Panc1 (cell line): Measurements from ENCODE around the gene TSPAN31. TPM values are rescaled to one million over a fixed set of nuclear protein-coding genes. Genes with fewer than 3 reads are reported as not detected.

ENCODE experiments used
- ATAC-seq: fragments of 200-7000 bp; cut with Tn5 transposase; 2 replicates; pipeline ENCODE4 v1.9.1; 2020; ENCODE audit warnings: mild to moderate bottlenecking, moderate library complexity
- BruUV-seq: library from RNA; stranded (reverse); fragments of 400-500 nt; replicated peaks from 2 replicates; lab custom pipeline; 2021; lab: Mats Ljungman, UMichigan
- CTCF ChIA-PET: fragments of 300-600 bp; sonication (Branson Sonifier 250); formaldehyde crosslinking; loops from one replicate; lab custom pipeline; 2022; ENCODE audit warnings: antibody characterized with exemption; lab: Charles Lee
- POLR2A ChIA-PET: fragments of 300-600 bp; sonication (Branson Sonifier 250); formaldehyde crosslinking; loops from one replicate; lab custom pipeline; 2022; ENCODE audit warnings: antibody characterized with exemption; lab: Charles Lee
- DNase-seq: peaks from one replicate; pipeline ENCODE4 v3.0.0-alpha.2; 2010; ENCODE audit warnings: low read depth, low spot score
- H3K27ac ChIP-seq: 2 replicates; pipeline ENCODE4 v1.5.1; 2011; ENCODE audit warnings: mild to moderate bottlenecking, low read length, inconsistent platforms
- H3K27me3 ChIP-seq: fragments of 200-500 bp; sonication (Bioruptor generic); 2 replicates; pipeline ENCODE4 v1.6.0; 2014; ENCODE audit warnings: low read length, inconsistent platforms; ENCODE audit not compliant: control insufficient read depth, insufficient read depth
- H3K36me3 ChIP-seq: fragments of 200-500 bp; sonication (Bioruptor generic); 2 replicates; pipeline ENCODE4 v1.5.1; 2014; ENCODE audit warnings: inconsistent platforms, mild to moderate bottlenecking, low read length, moderate library complexity; ENCODE audit not compliant: control insufficient read depth, insufficient read depth
- H3K4me1 ChIP-seq: 2 replicates; pipeline ENCODE4 v1.5.1; 2011; ENCODE audit warnings: inconsistent platforms, mild to moderate bottlenecking, low read length, moderate library complexity; ENCODE audit not compliant: control insufficient read depth, insufficient read depth
- H3K4me3 ChIP-seq, 2 experiments: 2 replicates each; pipeline ENCODE4 v1.5.1; 2011 to 2012; ENCODE audit warnings: low read depth in 2 of 2, low read length in 2 of 2, mild to moderate bottlenecking in 2 of 2, inconsistent platforms in 1 of 2, moderate library complexity in 1 of 2
- H3K9me3 ChIP-seq: fragments of 200-500 bp; sonication (Bioruptor generic); 2 replicates; pipeline ENCODE4 v1.5.1; 2014; ENCODE audit warnings: low read depth, mild to moderate bottlenecking, inconsistent platforms, low read length, moderate library complexity; ENCODE audit not compliant: control insufficient read depth, insufficient read depth
- CTCF ChIP-seq: fragments of 450-650 bp; IDR thresholded peaks from 2 replicates; pipeline ENCODE4 v1.5.1; 2017; ENCODE audit warnings: mild to moderate bottlenecking
- POLR2AphosphoS5 ChIP-seq: IDR thresholded peaks from 2 replicates; pipeline ENCODE4 v1.6.1; 2012; ENCODE audit warnings: mild to moderate bottlenecking, low read depth, low read length, moderate library complexity
- REST ChIP-seq, 2 experiments: IDR thresholded peaks; 2 replicates each; pipeline ENCODE4 v1.6.1; 2011 to 2012; ENCODE audit warnings: low read depth in 2 of 2, control low read depth in 1 of 2, low read length in 1 of 2, mild to moderate bottlenecking in 1 of 2, moderate library complexity in 1 of 2; ENCODE audit not compliant: insufficient read depth in 1 of 2
- SIN3A ChIP-seq: IDR thresholded peaks from 2 replicates; pipeline ENCODE4 v1.6.1; 2012; ENCODE audit warnings: low read depth, mild to moderate bottlenecking, low read length, moderate library complexity, borderline replicate concordance; ENCODE audit not compliant: insufficient read depth
- in situ Hi-C: cut with HindIII; loops from 2 replicates; pipeline ENCODE4 v1.10.0; 2016; ENCODE audit warnings: low sequenced_read_pairs, low pct_unique_long_range_greater_than_20kb
- intact Hi-C: fragments of 100-400 bp; cut with micrococcal nuclease; formaldehyde crosslinking; loops from one replicate; pipeline ENCODE4 v1.10.0; 2022; ENCODE audit not compliant: unreplicated experiment
- total RNA-seq: library from RNA; stranded (reverse); gene quantifications from one replicate; pipeline ENCODE4 v1.2.1, GENCODE V29; 2021; ENCODE audit not compliant: unreplicated experiment

Gene TSPAN31
- total RNA-seq, 1 experiment from 2014 or later = 17.5 TPM

- H3K4me3 ChIP-seq = peak within 1 kb of the TSS; percentile 45 to 55
- peaks cover 11% of the 10 kb centered on the region for H3K36me3 ChIP-seq
- CTCF ChIA-PET = no interaction called here
- intact Hi-C loops = no loop called here
- no peak within 1 kb of the TSS for H3K27ac ChIP-seq
- peaks cover 14% of the 10 kb centered on the region for H3K4me1 ChIP-seq
- TF ChIP-seq SIN3A = no peak
- no peak for TF ChIP-seq REST (IDR thresholded peaks at IDR 0.05; ENCODE audit: insufficient read depth in 1 of 2, low read depth in 2 of 2, low read length in 1 of 2)
- no peak for TF ChIP-seq CTCF
- POLR2A ChIA-PET = no interaction called here
- DNase-seq = no peak
- H3K27me3 ChIP-seq = peaks cover 9% of the 10 kb centered on the region
- H3K9me3 ChIP-seq = no peaks in the 10 kb centered on the region
- BruUV-seq = no TSS peak
- ATAC-seq = peak; percentile 28
- in situ Hi-C loops = no loop called here
Observed at GRCh38 chr12:57754411-57755193, 9.8 kb downstream of the TSPAN31 start, which contains the start of gene MARCHF9. Gene MARCHF9 (plus strand): TSS chr12:57755103. CDS start chr12:57755529, 426 bp downstream.

- Histone ChIP-seq H3K27me3 (peaks cover 9% of the 10 kb centered on the region), H3K36me3 (peaks cover 11% of the 10 kb centered on the region), H3K27ac (no peak overlapping the region), H3K9me3 (no peaks in the 10 kb centered on the region), H3K4me1 (peaks cover 14% of the 10 kb centered on the region), H3K4me3 (peak overlapping the region; percentile 45 to 54; a peak in 3 of 4 replicates)
- TF ChIP-seq POLR2AphosphoS5 (no peak), SIN3A (no peak), CTCF (no peak)
- CTCF ChIA-PET = interaction anchor here (0.6 kb wide), 1 partner anchor 145 kb away, joined by 8 read pairs; no protein-coding TSS in a partner anchor
- intact Hi-C loops (no loop called here), in situ Hi-C loops (no loop called here)
- no TSS peak for BruUV-seq
- DNase-seq = no peak
- POLR2A ChIA-PET = no interaction called here
- ATAC-seq = no peak
Observed at GRCh38 chr12:57755194-57755453, 10.3 kb downstream of the TSPAN31 start.
